ENCODE data around the gene GPLD1.

Gene GPLD1

GRCh38 chr6:24504649-24505586 lies 15.5 kb upstream of the GPLD1 start:
- TF ChIP-seq CTCF (IDR thresholded peaks at IDR 0.05), result no peak
- H3K9me3 ChIP-seq, result no peaks in the 10 kb centered on the region
- no peaks in the 10 kb centered on the region for H3K36me3 ChIP-seq
- H3K27me3 ChIP-seq, result no peaks in the 10 kb centered on the region
- H3K4me3 ChIP-seq (ENCODE audit: low read depth in 1 of 2, low read length in 1 of 2), result no peak overlapping the region
- no peak overlapping the region for H3K27ac ChIP-seq
- no peaks in the 10 kb centered on the region for H3K4me1 ChIP-seq (ENCODE audit: control insufficient read depth in 1 of 2, insufficient read depth in 1 of 2, low read depth in 1 of 2, low read length in 1 of 2)

GRCh38 chr6:24504287-24504648 lies 14.9 kb upstream of the GPLD1 start:
- Histone ChIP-seq H3K4me3 (ENCODE audit: low read depth in 1 of 2, low read length in 1 of 2) (no peak overlapping the region), H3K27ac (no peak overlapping the region), H3K9me3 (no peaks in the 10 kb centered on the region), H3K4me1 (ENCODE audit: control insufficient read depth in 1 of 2, insufficient read depth in 1 of 2, low read depth in 1 of 2, low read length in 1 of 2) (no peaks in the 10 kb centered on the region), H3K36me3 (no peaks in the 10 kb centered on the region), H3K27me3 (no peaks in the 10 kb centered on the region)
- TF ChIP-seq CTCF (IDR thresholded peaks at IDR 0.05), result no peak

- H3K4me3 ChIP-seq (ENCODE audit: low read depth in 1 of 2, low read length in 1 of 2), result no peak overlapping the region
- no peaks in the 10 kb centered on the region for H3K4me1 ChIP-seq (ENCODE audit: control insufficient read depth in 1 of 2, insufficient read depth in 1 of 2, low read depth in 1 of 2, low read length in 1 of 2)
- H3K27me3 ChIP-seq, result peaks cover 9% of the 10 kb centered on the region
- H3K27ac ChIP-seq, result no peak overlapping the region
- TF ChIP-seq CTCF (IDR thresholded peaks at IDR 0.05), result no peak
- no peaks in the 10 kb centered on the region for H3K9me3 ChIP-seq
- H3K36me3 ChIP-seq, result no peaks in the 10 kb centered on the region
These were observed 12.5 kb upstream of the GPLD1 start for GRCh38 chr6:24501914-24502313.

DNA sequence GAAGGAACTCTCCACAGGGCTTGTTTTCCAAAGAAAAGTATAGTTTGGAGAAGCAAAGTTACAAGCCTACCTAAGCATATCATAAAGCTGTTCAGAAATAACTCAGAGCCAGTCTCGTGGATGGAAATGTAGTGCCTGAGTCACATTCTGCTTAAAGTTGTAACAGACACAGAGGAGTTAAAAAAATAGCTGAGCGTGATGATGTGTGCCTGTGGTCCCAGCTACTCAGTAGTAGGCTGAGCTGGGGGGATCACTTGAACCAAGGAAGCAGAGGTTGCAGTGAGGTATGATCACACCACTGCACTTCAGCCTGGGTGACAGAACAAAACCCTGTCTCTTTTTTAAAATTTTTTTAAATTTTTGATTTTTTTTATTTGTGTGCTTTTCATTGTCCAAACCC lies 12.0 kb upstream of the GPLD1 start:
- Histone ChIP-seq H3K9me3 (no peaks in the 10 kb centered on the region), H3K27me3 (peaks cover 14% of the 10 kb centered on the region), H3K36me3 (no peaks in the 10 kb centered on the region), H3K4me3 (ENCODE audit: low read depth in 1 of 2, low read length in 1 of 2) (no peak overlapping the region), H3K27ac (no peak overlapping the region), H3K4me1 (ENCODE audit: control insufficient read depth in 1 of 2, insufficient read depth in 1 of 2, low read depth in 1 of 2, low read length in 1 of 2) (no peaks in the 10 kb centered on the region)
- no peak for TF ChIP-seq CTCF (IDR thresholded peaks at IDR 0.05)

DNA sequence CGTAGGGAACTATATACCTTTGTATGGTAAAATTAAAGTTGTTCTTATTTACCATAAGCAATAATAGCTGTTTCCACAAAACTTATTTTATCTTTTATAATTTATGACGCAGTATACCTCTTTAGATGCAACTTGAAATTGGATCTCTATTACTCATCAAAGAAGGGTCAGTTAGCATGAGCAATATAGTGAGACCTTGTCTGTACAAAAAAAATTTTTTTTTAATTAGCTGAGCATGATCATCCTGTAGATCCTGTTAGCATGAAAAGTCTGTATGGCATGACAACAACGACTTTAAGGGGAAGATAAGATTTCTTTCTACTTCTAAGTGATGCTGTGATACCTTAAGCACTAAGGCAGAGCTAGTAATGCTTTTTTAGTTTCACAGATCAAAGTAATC lies 11.3 kb upstream of the GPLD1 start:
- no peaks in the 10 kb centered on the region for H3K36me3 ChIP-seq
- TF ChIP-seq CTCF (IDR thresholded peaks at IDR 0.05), result no peak
- no peaks in the 10 kb centered on the region for H3K9me3 ChIP-seq
- H3K4me1 ChIP-seq (ENCODE audit: control insufficient read depth in 1 of 2, insufficient read depth in 1 of 2, low read depth in 1 of 2, low read length in 1 of 2), result peaks cover 0 to under 1% of the 10 kb centered on the region in 2 experiments
- H3K4me3 ChIP-seq (ENCODE audit: low read depth in 1 of 2, low read length in 1 of 2), result no peak overlapping the region
- no peak overlapping the region for H3K27ac ChIP-seq
- peaks cover 21% of the 10 kb centered on the region for H3K27me3 ChIP-seq
